HEK293 (cell line): Measurements from ENCODE around the gene PAQR7.

Experiments used
- CTCF ChIA-PET: fragments of 350-600 bp; formaldehyde crosslinking; extraction: SDS; loops from one replicate; lab custom pipeline; 2021; ENCODE audit warnings: antibody characterized with exemption; lab: Yijun Ruan, JAX
- POLR2A ChIA-PET: fragments of 300-600 bp; formaldehyde crosslinking; extraction: SDS; loops from one replicate; lab custom pipeline; 2020; ENCODE audit warnings: antibody characterized with exemption, inconsistent platforms; lab: Yijun Ruan, JAX
- H3K27ac ChIP-seq: fragments of 200-500 bp; sonication (Bioruptor generic); 2 replicates; pipeline ENCODE4 v1.5.1; 2014; ENCODE audit warnings: low read depth, low read length, control low read depth, inconsistent platforms; ENCODE audit errors: extremely low read depth
- H3K36me3 ChIP-seq, 2 experiments: fragments of 200-500 bp in 1 of 2; sonication (Bioruptor generic) in 1 of 2; 1 replicate in 1 of 2; 2 replicates in 1 of 2; pipeline ENCODE4 v1.5.1; 2014 to 2017; ENCODE audit warnings: inconsistent platforms in 2 of 2, low read length in 2 of 2; ENCODE audit not compliant: control insufficient read depth in 2 of 2, insufficient read depth in 1 of 2
- H3K4me1 ChIP-seq: fragments of 200-500 bp; sonication (Bioruptor generic); 2 replicates; pipeline ENCODE4 v1.5.1; 2014; ENCODE audit warnings: mild to moderate bottlenecking, low read length, inconsistent platforms; ENCODE audit not compliant: control insufficient read depth, insufficient read depth
- H3K4me3 ChIP-seq: 2 replicates; pipeline ENCODE4 v1.5.1; 2011; ENCODE audit warnings: low read depth, mild to moderate bottlenecking, control low read depth, low read length, moderate library complexity
- H3K9me3 ChIP-seq: fragments of 200-500 bp; sonication (Bioruptor generic); 2 replicates; pipeline ENCODE4 v1.5.1; 2014; ENCODE audit warnings: low read depth, low read length, inconsistent platforms; ENCODE audit not compliant: control insufficient read depth, insufficient read depth
- EGR2 ChIP-seq: fragments of 450-650 bp; formaldehyde crosslinking; IDR thresholded peaks from 2 replicates; pipeline ENCODE4 v1.5.1; 2016; ENCODE audit warnings: low read depth, missing biosample characterization, missing genetic modification characterization
- FEZF1 ChIP-seq: fragments of 450-650 bp; formaldehyde crosslinking; IDR thresholded peaks from 2 replicates; pipeline ENCODE4 v1.5.1; 2016; ENCODE audit warnings: missing biosample characterization, missing genetic modification characterization
- GFI1B ChIP-seq: fragments of 450-650 bp; formaldehyde crosslinking; IDR thresholded peaks from 2 replicates; pipeline ENCODE4 v1.5.1; 2016; ENCODE audit warnings: missing biosample characterization, missing genetic modification characterization
- KLF8 ChIP-seq: fragments of 450-650 bp; formaldehyde crosslinking; IDR thresholded peaks from 2 replicates; pipeline ENCODE4 v1.5.1; 2016; ENCODE audit warnings: missing biosample characterization, missing genetic modification characterization
- SCRT2 ChIP-seq: fragments of 450-650 bp; formaldehyde crosslinking; IDR thresholded peaks from 2 replicates; pipeline ENCODE4 v1.5.1; 2016; ENCODE audit warnings: missing biosample characterization, missing genetic modification characterization
- ZBTB7A ChIP-seq: fragments of 450-650 bp; formaldehyde crosslinking; IDR thresholded peaks from 2 replicates; pipeline ENCODE4 v1.5.1; 2016; ENCODE audit warnings: low read depth, missing biosample characterization, missing genetic modification characterization
- ZFHX2 ChIP-seq: fragments of 450-650 bp; formaldehyde crosslinking; conservative IDR thresholded peaks from 2 replicates; pipeline ENCODE4 v1.5.1; 2016; ENCODE audit warnings: missing biosample characterization, missing genetic modification characterization
- ZNF23 ChIP-seq: fragments of 450-650 bp; formaldehyde crosslinking; IDR thresholded peaks from 2 replicates; pipeline ENCODE4 v1.5.1; 2016; ENCODE audit warnings: missing biosample characterization, missing genetic modification characterization, borderline replicate concordance
- ZNF529 ChIP-seq: fragments of 450-650 bp; formaldehyde crosslinking; IDR thresholded peaks from 2 replicates; pipeline ENCODE4 v1.5.1; 2017; ENCODE audit warnings: missing genetic modification characterization, missing biosample characterization; ENCODE audit not compliant: insufficient replicate concordance
- ZNF548 ChIP-seq: fragments of 450-650 bp; formaldehyde crosslinking; IDR thresholded peaks from 2 replicates; pipeline ENCODE4 v1.5.1; 2016; ENCODE audit warnings: missing biosample characterization, missing genetic modification characterization
- ZNF626 ChIP-seq: fragments of 450-650 bp; sonication (Bioruptor Pico); formaldehyde crosslinking; IDR thresholded peaks from 2 replicates; pipeline ENCODE4 v1.5.1; 2018; ENCODE audit warnings: missing biosample characterization, missing genetic modification characterization, inconsistent platforms
- ZNF707 ChIP-seq: fragments of 450-650 bp; formaldehyde crosslinking; IDR thresholded peaks from 2 replicates; pipeline ENCODE4 v1.5.1; 2016; ENCODE audit warnings: missing biosample characterization, missing genetic modification characterization
- ZNF785 ChIP-seq: fragments of 450-650 bp; formaldehyde crosslinking; IDR thresholded peaks from 2 replicates; pipeline ENCODE4 v1.5.1; 2016; ENCODE audit warnings: missing biosample characterization, missing genetic modification characterization
- ZSCAN16 ChIP-seq: fragments of 450-650 bp; formaldehyde crosslinking; IDR thresholded peaks from 2 replicates; pipeline ENCODE4 v1.5.1; 2016; ENCODE audit warnings: missing biosample characterization, missing genetic modification characterization
- TF ChIP-seq, protein P1 (sequence below): fragments of 450-650 bp; formaldehyde crosslinking; IDR thresholded peaks from 2 replicates; pipeline ENCODE4 v1.5.1; 2017; ENCODE audit warnings: missing biosample characterization, missing genetic modification characterization
- TF ChIP-seq, protein P2 (sequence below): fragments of 450-650 bp; formaldehyde crosslinking; IDR thresholded peaks from 2 replicates; pipeline ENCODE4 v1.5.1; 2016; ENCODE audit warnings: missing biosample characterization, missing genetic modification characterization, borderline replicate concordance
- TF ChIP-seq, protein P3 (sequence below): fragments of 450-650 bp; formaldehyde crosslinking; IDR thresholded peaks from 2 replicates; pipeline ENCODE4 v1.5.1; 2017; ENCODE audit warnings: missing biosample characterization, mild to moderate bottlenecking, missing genetic modification characterization, moderate library complexity
- TF ChIP-seq, protein P4 (sequence below): fragments of 450-650 bp; formaldehyde crosslinking; IDR thresholded peaks from 2 replicates; pipeline ENCODE4 v1.5.1; 2016; ENCODE audit warnings: missing biosample characterization, missing genetic modification characterization
- TF ChIP-seq, protein P5 (sequence below): fragments of 450-650 bp; formaldehyde crosslinking; IDR thresholded peaks from 2 replicates; pipeline ENCODE4 v1.5.1; 2016; ENCODE audit warnings: missing biosample characterization, missing genetic modification characterization, borderline replicate concordance

Gene PAQR7

DNA sequence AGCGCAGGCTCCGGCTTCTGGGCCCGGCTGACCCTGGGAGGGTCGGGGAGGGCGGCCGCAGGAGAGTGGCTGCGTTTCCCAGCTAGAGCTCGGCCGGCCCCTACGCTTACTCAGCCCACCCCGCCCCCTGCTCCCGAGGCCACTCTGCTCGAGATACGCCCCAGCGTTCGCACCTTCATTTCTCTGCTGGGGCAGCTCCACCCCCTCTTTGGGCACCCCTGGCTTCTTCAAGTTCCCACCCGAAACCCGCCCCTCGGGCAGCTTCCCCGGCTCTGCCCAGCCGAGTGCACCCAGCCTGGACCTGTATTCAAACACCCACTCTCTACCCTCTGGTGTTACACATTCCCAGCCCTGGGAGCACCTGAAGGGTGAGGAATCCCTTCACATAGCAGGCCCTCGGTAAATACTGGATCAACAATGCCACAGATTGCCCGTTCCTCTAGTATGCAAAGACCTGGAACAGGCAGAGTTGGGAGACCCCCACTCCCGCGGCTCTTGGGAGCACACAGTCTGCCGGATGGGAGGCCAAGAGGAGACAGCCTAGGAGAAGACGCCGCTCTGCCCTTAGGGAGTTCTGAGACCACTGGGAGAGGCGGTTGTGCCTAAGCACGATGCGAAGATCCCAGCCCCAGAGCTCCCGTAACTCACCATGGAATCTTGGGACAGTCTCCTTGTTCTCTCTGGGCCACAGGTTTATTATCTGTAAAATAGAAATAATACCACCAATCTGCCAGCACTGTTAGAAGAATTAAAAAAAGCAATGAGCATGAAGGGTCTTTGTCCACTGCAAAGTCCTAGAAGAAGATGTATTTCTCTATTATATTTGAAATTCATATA, 566 bp upstream of the PAQR7 start:
- no peaks in the 10 kb centered on the region for H3K4me1 ChIP-seq
- H3K4me3 ChIP-seq: peak overlapping the region; percentile 21
- POLR2A ChIA-PET: interaction anchor here (0.7 to 1.8 kb wide), 8 partner anchors 14 to 58 kb away, joined by 3 to 10 read pairs (median 6); partner anchors contain the start of genes MTFR1L and STMN1
- CTCF ChIA-PET: interaction anchor here (0.6 to 1.1 kb wide), 2 partner anchors 25 to 432 kb away, joined by 3 to 4 read pairs; no protein-coding TSS in a partner anchor
- no peak overlapping the region for H3K27ac ChIP-seq
- no peaks in the 10 kb centered on the region for H3K9me3 ChIP-seq
- no peaks in the 10 kb centered on the region for H3K36me3 ChIP-seq
- TF ChIP-seq ZSCAN16 (tag by site-specific recombination): no peak
- peak; percentile 13; the same call in 1 of the 2 replicates for TF ChIP-seq EGR2 (tag by site-specific recombination)
- TF ChIP-seq, protein P1, sequence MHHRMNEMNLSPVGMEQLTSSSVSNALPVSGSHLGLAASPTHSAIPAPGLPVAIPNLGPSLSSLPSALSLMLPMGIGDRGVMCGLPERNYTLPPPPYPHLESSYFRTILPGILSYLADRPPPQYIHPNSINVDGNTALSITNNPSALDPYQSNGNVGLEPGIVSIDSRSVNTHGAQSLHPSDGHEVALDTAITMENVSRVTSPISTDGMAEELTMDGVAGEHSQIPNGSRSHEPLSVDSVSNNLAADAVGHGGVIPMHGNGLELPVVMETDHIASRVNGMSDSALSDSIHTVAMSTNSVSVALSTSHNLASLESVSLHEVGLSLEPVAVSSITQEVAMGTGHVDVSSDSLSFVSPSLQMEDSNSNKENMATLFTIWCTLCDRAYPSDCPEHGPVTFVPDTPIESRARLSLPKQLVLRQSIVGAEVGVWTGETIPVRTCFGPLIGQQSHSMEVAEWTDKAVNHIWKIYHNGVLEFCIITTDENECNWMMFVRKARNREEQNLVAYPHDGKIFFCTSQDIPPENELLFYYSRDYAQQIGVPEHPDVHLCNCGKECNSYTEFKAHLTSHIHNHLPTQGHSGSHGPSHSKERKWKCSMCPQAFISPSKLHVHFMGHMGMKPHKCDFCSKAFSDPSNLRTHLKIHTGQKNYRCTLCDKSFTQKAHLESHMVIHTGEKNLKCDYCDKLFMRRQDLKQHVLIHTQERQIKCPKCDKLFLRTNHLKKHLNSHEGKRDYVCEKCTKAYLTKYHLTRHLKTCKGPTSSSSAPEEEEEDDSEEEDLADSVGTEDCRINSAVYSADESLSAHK: no peak
- TF ChIP-seq SCRT2 (tag by site-specific recombination): 0 out of 2 replicates have a peak, but pooled peaks have one; percentile 4
- TF ChIP-seq, protein P2, sequence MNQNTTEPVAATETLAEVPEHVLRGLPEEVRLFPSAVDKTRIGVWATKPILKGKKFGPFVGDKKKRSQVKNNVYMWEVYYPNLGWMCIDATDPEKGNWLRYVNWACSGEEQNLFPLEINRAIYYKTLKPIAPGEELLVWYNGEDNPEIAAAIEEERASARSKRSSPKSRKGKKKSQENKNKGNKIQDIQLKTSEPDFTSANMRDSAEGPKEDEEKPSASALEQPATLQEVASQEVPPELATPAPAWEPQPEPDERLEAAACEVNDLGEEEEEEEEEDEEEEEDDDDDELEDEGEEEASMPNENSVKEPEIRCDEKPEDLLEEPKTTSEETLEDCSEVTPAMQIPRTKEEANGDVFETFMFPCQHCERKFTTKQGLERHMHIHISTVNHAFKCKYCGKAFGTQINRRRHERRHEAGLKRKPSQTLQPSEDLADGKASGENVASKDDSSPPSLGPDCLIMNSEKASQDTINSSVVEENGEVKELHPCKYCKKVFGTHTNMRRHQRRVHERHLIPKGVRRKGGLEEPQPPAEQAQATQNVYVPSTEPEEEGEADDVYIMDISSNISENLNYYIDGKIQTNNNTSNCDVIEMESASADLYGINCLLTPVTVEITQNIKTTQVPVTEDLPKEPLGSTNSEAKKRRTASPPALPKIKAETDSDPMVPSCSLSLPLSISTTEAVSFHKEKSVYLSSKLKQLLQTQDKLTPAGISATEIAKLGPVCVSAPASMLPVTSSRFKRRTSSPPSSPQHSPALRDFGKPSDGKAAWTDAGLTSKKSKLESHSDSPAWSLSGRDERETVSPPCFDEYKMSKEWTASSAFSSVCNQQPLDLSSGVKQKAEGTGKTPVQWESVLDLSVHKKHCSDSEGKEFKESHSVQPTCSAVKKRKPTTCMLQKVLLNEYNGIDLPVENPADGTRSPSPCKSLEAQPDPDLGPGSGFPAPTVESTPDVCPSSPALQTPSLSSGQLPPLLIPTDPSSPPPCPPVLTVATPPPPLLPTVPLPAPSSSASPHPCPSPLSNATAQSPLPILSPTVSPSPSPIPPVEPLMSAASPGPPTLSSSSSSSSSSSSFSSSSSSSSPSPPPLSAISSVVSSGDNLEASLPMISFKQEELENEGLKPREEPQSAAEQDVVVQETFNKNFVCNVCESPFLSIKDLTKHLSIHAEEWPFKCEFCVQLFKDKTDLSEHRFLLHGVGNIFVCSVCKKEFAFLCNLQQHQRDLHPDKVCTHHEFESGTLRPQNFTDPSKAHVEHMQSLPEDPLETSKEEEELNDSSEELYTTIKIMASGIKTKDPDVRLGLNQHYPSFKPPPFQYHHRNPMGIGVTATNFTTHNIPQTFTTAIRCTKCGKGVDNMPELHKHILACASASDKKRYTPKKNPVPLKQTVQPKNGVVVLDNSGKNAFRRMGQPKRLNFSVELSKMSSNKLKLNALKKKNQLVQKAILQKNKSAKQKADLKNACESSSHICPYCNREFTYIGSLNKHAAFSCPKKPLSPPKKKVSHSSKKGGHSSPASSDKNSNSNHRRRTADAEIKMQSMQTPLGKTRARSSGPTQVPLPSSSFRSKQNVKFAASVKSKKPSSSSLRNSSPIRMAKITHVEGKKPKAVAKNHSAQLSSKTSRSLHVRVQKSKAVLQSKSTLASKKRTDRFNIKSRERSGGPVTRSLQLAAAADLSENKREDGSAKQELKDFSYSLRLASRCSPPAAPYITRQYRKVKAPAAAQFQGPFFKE (tag by site-specific recombination): no peak
- no peak for TF ChIP-seq ZNF548 (tag by site-specific recombination)
- TF ChIP-seq FEZF1: no peak
- TF ChIP-seq, protein P3, sequence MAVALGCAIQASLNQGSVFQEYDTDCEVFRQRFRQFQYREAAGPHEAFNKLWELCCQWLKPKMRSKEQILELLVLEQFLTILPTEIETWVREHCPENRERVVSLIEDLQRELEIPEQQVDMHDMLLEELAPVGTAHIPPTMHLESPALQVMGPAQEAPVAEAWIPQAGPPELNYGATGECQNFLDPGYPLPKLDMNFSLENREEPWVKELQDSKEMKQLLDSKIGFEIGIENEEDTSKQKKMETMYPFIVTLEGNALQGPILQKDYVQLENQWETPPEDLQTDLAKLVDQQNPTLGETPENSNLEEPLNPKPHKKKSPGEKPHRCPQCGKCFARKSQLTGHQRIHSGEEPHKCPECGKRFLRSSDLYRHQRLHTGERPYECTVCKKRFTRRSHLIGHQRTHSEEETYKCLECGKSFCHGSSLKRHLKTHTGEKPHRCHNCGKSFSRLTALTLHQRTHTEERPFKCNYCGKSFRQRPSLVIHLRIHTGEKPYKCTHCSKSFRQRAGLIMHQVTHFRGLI (tag by site-specific recombination): no peak
- TF ChIP-seq ZNF707 (tag by site-specific recombination): no peak
- no peak for TF ChIP-seq ZBTB7A (tag by site-specific recombination)
- TF ChIP-seq ZNF785: no peak
- TF ChIP-seq, protein P4, sequence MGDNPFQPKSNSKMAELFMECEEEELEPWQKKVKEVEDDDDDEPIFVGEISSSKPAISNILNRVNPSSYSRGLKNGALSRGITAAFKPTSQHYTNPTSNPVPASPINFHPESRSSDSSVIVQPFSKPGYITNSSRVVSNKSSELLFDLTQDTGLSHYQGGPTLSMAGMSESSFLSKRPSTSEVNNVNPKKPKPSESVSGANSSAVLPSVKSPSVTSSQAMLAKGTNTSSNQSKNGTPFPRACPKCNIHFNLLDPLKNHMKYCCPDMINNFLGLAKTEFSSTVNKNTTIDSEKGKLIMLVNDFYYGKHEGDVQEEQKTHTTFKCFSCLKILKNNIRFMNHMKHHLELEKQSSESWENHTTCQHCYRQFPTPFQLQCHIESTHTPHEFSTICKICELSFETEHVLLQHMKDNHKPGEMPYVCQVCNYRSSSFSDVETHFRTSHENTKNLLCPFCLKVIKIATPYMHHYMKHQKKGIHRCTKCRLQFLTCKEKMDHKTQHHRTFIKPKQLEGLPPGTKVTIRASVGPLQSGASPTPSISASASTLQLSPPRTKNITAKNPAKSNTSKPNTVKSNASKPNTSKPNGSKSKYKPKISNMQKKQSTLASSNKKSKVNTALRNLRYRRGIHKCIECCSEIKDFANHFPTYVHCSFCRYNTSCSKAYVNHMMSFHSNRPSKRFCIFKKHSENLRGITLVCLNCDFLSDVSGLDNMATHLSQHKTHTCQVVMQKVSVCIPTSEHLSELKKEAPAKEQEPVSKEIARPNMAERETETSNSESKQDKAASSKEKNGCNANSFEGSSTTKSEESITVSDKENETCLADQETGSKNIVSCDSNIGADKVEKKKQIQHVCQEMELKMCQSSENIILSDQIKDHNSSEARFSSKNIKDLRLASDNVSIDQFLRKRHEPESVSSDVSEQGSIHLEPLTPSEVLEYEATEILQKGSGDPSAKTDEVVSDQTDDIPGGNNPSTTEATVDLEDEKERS (tag by site-specific recombination): no peak
- TF ChIP-seq, protein P5, sequence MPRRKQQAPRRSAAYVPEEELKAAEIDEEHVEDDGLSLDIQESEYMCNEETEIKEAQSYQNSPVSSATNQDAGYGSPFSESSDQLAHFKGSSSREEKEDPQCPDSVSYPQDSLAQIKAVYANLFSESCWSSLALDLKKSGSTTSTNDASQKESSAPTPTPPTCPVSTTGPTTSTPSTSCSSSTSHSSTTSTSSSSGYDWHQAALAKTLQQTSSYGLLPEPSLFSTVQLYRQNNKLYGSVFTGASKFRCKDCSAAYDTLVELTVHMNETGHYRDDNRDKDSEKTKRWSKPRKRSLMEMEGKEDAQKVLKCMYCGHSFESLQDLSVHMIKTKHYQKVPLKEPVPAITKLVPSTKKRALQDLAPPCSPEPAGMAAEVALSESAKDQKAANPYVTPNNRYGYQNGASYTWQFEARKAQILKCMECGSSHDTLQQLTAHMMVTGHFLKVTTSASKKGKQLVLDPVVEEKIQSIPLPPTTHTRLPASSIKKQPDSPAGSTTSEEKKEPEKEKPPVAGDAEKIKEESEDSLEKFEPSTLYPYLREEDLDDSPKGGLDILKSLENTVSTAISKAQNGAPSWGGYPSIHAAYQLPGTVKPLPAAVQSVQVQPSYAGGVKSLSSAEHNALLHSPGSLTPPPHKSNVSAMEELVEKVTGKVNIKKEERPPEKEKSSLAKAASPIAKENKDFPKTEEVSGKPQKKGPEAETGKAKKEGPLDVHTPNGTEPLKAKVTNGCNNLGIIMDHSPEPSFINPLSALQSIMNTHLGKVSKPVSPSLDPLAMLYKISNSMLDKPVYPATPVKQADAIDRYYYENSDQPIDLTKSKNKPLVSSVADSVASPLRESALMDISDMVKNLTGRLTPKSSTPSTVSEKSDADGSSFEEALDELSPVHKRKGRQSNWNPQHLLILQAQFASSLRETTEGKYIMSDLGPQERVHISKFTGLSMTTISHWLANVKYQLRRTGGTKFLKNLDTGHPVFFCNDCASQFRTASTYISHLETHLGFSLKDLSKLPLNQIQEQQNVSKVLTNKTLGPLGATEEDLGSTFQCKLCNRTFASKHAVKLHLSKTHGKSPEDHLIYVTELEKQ (tag by site-specific recombination): no peak
- TF ChIP-seq ZNF529 (tag by site-specific recombination): no peak
- TF ChIP-seq KLF8 (tag by site-specific recombination): no peak
- no peak for TF ChIP-seq ZNF23 (tag by site-specific recombination)
- no peak for TF ChIP-seq ZNF626
- no peak for TF ChIP-seq ZFHX2
- no peak for TF ChIP-seq GFI1B (tag by site-specific recombination)
